B cell (primary cell): ENCODE results near the gene DOCK1. TPM values are rescaled to one million over a fixed set of nuclear protein-coding genes. Genes with fewer than 3 reads are reported as not detected.

ENCODE experiments used
- ATAC-seq: fragments of 200-7000 bp; cut with Tn5 transposase; one replicate; pipeline ENCODE4 v1.10.0; 2021; ENCODE audit warnings: low read depth, mild to moderate bottlenecking, moderate number of reproducible peaks, moderate library complexity
- CTCF ChIA-PET: fragments of 350-600 bp; sonication (Branson Sonifier 250); formaldehyde crosslinking; loops from one replicate; lab custom pipeline; 2021; ENCODE audit warnings: antibody characterized with exemption, inconsistent platforms; lab: Charles Lee
- POLR2A ChIA-PET: fragments of 350-600 bp; sonication (Branson Sonifier 250); formaldehyde crosslinking; loops from one replicate; lab custom pipeline; 2021; ENCODE audit warnings: antibody characterized with exemption; lab: Charles Lee
- DNase-seq: peaks from one replicate; pipeline ENCODE4 v3.0.0; 2013
- H2AFZ ChIP-seq: 2 replicates; pipeline ENCODE4 v1.6.1; 2012; ENCODE audit warnings: mild to moderate bottlenecking, low read depth, low read length; ENCODE audit not compliant: insufficient read depth, poor library complexity, severe bottlenecking
- H3K27ac ChIP-seq, 2 donors: 1 replicate in 1 of 2; 2 replicates in 1 of 2; pipeline ENCODE4 v1.5.1; 2012 to 2013; ENCODE audit warnings: low read length in 2 of 2, mild to moderate bottlenecking in 2 of 2, moderate library complexity in 1 of 2
- H3K27me3 ChIP-seq, 4 experiments: fragments of 200-600 bp in 1 of 4; sonication (generic) in 1 of 4; replicated peaks in 1 of 4; 1 replicate in 2 of 4; 2 replicates in 2 of 4; pipeline versions ENCODE4 v1.6.1 to v1.7.0; 2013 to 2016; ENCODE audit warnings: low read length in 3 of 4, mild to moderate bottlenecking in 2 of 4, mixed read lengths in 1 of 4, moderate library complexity in 1 of 4; ENCODE audit not compliant: insufficient read depth in 4 of 4, control insufficient read depth in 3 of 4; ENCODE audit errors: control extremely low read depth in 1 of 4
- H3K36me3 ChIP-seq, 2 experiments: replicated peaks in 1 of 2; 1 replicate in 1 of 2; 2 replicates in 1 of 2; pipeline versions ENCODE4 v1.6.1 to v1.7.1; 2013; ENCODE audit warnings: low read length in 1 of 2; ENCODE audit not compliant: insufficient read depth in 2 of 2, control insufficient read depth in 1 of 2; ENCODE audit errors: control extremely low read depth in 1 of 2, extremely low read depth in 1 of 2
- H3K4me1 ChIP-seq, 2 donors: fragments of 200-600 bp in 1 of 2; sonication (generic) in 1 of 2; 1 replicate in 1 of 2; 2 replicates in 1 of 2; pipeline versions ENCODE4 v1.5.1 to v1.6.1; 2013 to 2017; ENCODE audit warnings: low read length in 2 of 2; ENCODE audit not compliant: control insufficient read depth in 2 of 2, insufficient read depth in 2 of 2
- H3K4me2 ChIP-seq: replicated peaks from 2 replicates; pipeline ENCODE3; 2012; ENCODE audit warnings: mild to moderate bottlenecking, low read depth, low read length; ENCODE audit not compliant: poor library complexity, severe bottlenecking
- H3K4me3 ChIP-seq, 5 experiments: fragments of 200-600 bp in 1 of 5; sonication (generic) in 1 of 5; 1 replicate in 3 of 5; 2 replicates in 2 of 5; pipeline versions ENCODE4 v1.5.1 to v1.7.0; 2011 to 2016; ENCODE audit warnings: low read length in 4 of 5, mild to moderate bottlenecking in 4 of 5, low read depth in 2 of 5, control low read depth in 1 of 5, moderate library complexity in 1 of 5; ENCODE audit not compliant: insufficient read depth in 1 of 5; ENCODE audit errors: control extremely low read depth in 1 of 5, extremely low read depth in 1 of 5
- H3K79me2 ChIP-seq: fragments of 200-600 bp; sonication (generic); one replicate; pipeline ENCODE4 v1.6.0; 2016; ENCODE audit warnings: low read length; ENCODE audit not compliant: control insufficient read depth, insufficient read depth
- H3K9ac ChIP-seq: fragments of 200-600 bp; sonication (generic); 2 replicates; pipeline ENCODE4 v1.6.1; 2017; ENCODE audit warnings: mild to moderate bottlenecking, low read length, moderate library complexity
- H3K9me3 ChIP-seq, 3 donors: one replicate each; pipeline versions ENCODE4 v1.6.1 to v1.7.1; 2013; ENCODE audit warnings: low read length in 2 of 3; ENCODE audit not compliant: control insufficient read depth in 2 of 3, insufficient read depth in 1 of 3; ENCODE audit errors: control extremely low read depth in 1 of 3
- H4K20me1 ChIP-seq: 2 replicates; pipeline ENCODE4 v1.6.0; 2012; ENCODE audit warnings: mild to moderate bottlenecking, low read length; ENCODE audit not compliant: insufficient read depth, control insufficient read depth, poor library complexity, severe bottlenecking
- H3K27ac Mint-ChIP-seq: one replicate; pipeline ENCODE4 v1.8.0; 2021; ENCODE audit warnings: mixed read lengths
- H3K27me3 Mint-ChIP-seq: one replicate; pipeline ENCODE4 v1.8.0; 2021; ENCODE audit warnings: mixed read lengths
- H3K4me1 Mint-ChIP-seq: one replicate; pipeline ENCODE4 v1.8.0; 2021; ENCODE audit warnings: mixed read lengths
- H3K4me3 Mint-ChIP-seq: one replicate; pipeline ENCODE4 v1.8.0; 2021; ENCODE audit warnings: mixed read lengths
- H3K9me3 Mint-ChIP-seq: one replicate; pipeline ENCODE4 v1.8.0; 2022; ENCODE audit warnings: mixed read lengths; ENCODE audit not compliant: insufficient read depth
- CTCF ChIP-seq: fragments of 200-600 bp; IDR thresholded peaks from one replicate; pipeline ENCODE4 v1.8.0; 2022; ENCODE audit warnings: antibody characterized with exemption, mild to moderate bottlenecking
- EZH2 ChIP-seq: IDR thresholded peaks from 2 replicates; pipeline ENCODE4 v1.6.1; 2012; ENCODE audit warnings: borderline replicate concordance, low read depth, mild to moderate bottlenecking, moderate library complexity, low read length; ENCODE audit not compliant: insufficient read depth, poor library complexity, severe bottlenecking
- WGBS: methylation state at CpG from one replicate; pipeline ENCODE4 v1.1.5; 2013; ENCODE audit warnings: missing lambda C conversion rate; ENCODE audit not compliant: insufficient coverage; 5-methylcytosine and 5-hydroxymethylcytosine counted together
- intact Hi-C: fragments of 100-400 bp; cut with micrococcal nuclease; formaldehyde crosslinking; loops from one replicate; pipeline ENCODE4 v1.10.0; 2022
- polyA minus RNA-seq: library from RNA; depleted of rRNA, polyadenylated mRNA; stranded (reverse); fragments of >200 nt; gene quantifications from 2 replicates; pipeline ENCODE4 v1.2.3, GENCODE V29; 2012
- polyA plus RNA-seq: library from polyadenylated mRNA; depleted of rRNA; stranded (reverse); fragments of >200 nt; gene quantifications from 2 replicates; pipeline ENCODE4 v1.2.3, GENCODE V29; 2012
- total RNA-seq, 2 donors: library from RNA; stranded (reverse); fragments of 120-200 nt in 1 of 2; gene quantifications; 1 replicate in 1 of 2; 2 replicates in 1 of 2; pipeline versions ENCODE4 v1.2.3 to v1.2.4, GENCODE V29; 2013 to 2022

Gene DOCK1
- not detected in 2 replicates for total RNA-seq
- total RNA-seq (2013): 0.84 TPM
- not detected in 2 replicates for polyA plus RNA-seq
- polyA minus RNA-seq: not detected in 2 replicates

DNA sequence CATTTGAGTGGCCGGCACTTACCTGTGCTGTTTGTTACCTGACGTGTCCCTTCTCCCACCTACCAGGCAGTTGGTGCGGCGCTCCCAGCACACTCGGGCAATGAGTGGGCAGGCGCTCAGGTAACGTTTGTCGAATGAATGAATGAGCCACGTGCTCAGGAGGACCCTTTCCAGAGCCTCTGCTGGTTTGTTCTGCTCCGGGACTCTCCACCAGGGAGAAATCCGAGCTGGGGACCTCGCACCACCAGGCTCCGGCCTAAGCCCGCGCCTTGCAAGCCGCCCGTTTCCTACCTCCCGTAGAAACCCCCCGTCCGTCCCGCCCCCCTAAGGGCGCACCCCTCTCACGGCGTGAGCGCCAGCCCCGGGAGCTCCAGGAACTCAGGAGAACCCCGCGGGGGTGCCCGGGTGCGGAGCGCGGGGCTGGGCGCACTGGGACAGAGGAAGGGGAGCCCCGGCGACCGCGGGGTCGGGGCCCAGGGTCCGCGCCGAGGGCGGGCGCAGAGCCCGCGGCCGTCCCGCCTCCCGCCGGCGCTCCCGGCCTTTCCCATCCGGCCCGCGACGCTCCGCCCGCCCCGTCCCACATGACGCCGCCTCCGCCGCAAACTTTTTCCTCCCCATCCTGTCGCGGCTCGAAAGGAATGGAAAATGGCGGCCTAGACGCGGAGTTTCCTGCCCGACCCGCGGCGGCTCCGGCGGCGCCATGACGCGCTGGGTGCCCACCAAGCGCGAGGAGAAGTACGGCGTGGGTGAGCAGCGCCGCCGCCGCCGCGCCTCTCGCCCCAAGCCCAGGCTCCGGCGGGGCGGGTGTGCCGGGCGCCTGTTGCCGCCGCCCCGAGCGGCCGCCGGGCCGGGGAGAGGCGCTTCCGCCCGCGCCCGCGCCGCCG is at the start of gene DOCK1:
Gene DOCK1 (plus strand): TSS at position 611 of the 884 bp plus-strand sequence. CDS start 90 bp downstream, at position 701.
- H3K9ac ChIP-seq: no peak within 1 kb of the TSS
- Mint-ChIP-seq H3K4me3 (no peak within 1 kb of the TSS), H3K27me3 (peaks cover 20% of the 10 kb centered on the region), H3K9me3 (no peaks in the 10 kb centered on the region), H3K4me1 (peaks cover 2% of the 10 kb centered on the region), H3K27ac (no peak within 1 kb of the TSS)
- no peak within 1 kb of the TSS for H2AFZ ChIP-seq
- intact Hi-C loops: no loop called here
- H3K27ac ChIP-seq: no peak within 1 kb of the TSS
- DNase-seq (no peak), ATAC-seq (no peak)
- no peak within 1 kb of the TSS for H3K4me3 ChIP-seq
- no peaks in the 10 kb centered on the region for H4K20me1 ChIP-seq
- ChIA-PET CTCF (no interaction called here), POLR2A (no interaction called here)
- no peaks in the 10 kb centered on the region for H3K36me3 ChIP-seq
- no peaks in the 10 kb centered on the region for H3K4me1 ChIP-seq
- no peaks in the 10 kb centered on the region for H3K79me2 ChIP-seq
- 6% methylated on average over 108 of the region's 108 CpGs for WGBS
- no peak for TF ChIP-seq CTCF
- TF ChIP-seq EZH2: no peak
- H3K27me3 ChIP-seq: peaks cover 0 to 18% (median 2%) of the 10 kb centered on the region in 4 experiments
- H3K9me3 ChIP-seq: peaks cover 0 to 22% (median 0%) of the 10 kb centered on the region in 3 donors
- no peak within 1 kb of the TSS for H3K4me2 ChIP-seq

- TF ChIP-seq EZH2: no peak
- Mint-ChIP-seq H3K27me3 (no peaks in the 10 kb centered on the region), H3K4me3 (no peak overlapping the region), H3K27ac (no peak overlapping the region), H3K4me1 (no peaks in the 10 kb centered on the region), H3K9me3 (peaks cover 5% of the 10 kb centered on the region)
- Histone ChIP-seq H3K9me3 (peaks cover 0 to 18% (median 0%) of the 10 kb centered on the region in 3 donors), H4K20me1 (no peaks in the 10 kb centered on the region), H3K27me3 (no peaks in the 10 kb centered on the region), H3K27ac (no peak overlapping the region), H3K36me3 (no peaks in the 10 kb centered on the region), H3K79me2 (no peaks in the 10 kb centered on the region), H3K4me2 (no peak overlapping the region), H3K9ac (no peak overlapping the region), H3K4me3 (no peak overlapping the region), H2AFZ (no peak overlapping the region), H3K4me1 (no peaks in the 10 kb centered on the region)
- 96% methylated on average over 6 of the region's 8 CpGs for WGBS
- ATAC-seq: no peak
- CTCF ChIA-PET: no interaction called here
- POLR2A ChIA-PET: no interaction called here
- DNase-seq: no peak
- intact Hi-C loops: no loop called here
These were observed 47.9 kb upstream of the DOCK1 start for GRCh38 chr10:126857178-126857806.
